MM.1S (cell line): Measurements from ENCODE around the gene SEMA6C.

Source experiments
- DNase-seq: peaks from one replicate; pipeline ENCODE4 v3.0.0-alpha.2; 2015
- H2AFZ ChIP-seq: fragments of 300-600 bp; sonication (generic); 2 replicates; pipeline ENCODE4 v1.6.0; 2016; ENCODE audit warnings: antibody characterized with exemption, low read length
- H3F3A ChIP-seq: fragments of 300-600 bp; sonication (generic); 2 replicates; pipeline ENCODE4 v1.6.1; 2016; ENCODE audit warnings: mild to moderate bottlenecking, antibody characterized with exemption, low read length, moderate library complexity, mixed read lengths; ENCODE audit not compliant: insufficient read depth
- H3K27ac ChIP-seq: fragments of 300-600 bp; sonication (generic); 2 replicates; pipeline ENCODE4 v1.5.1; 2016; ENCODE audit warnings: mild to moderate bottlenecking, low read length
- H3K27me3 ChIP-seq: fragments of 300-600 bp; sonication (generic); replicated peaks from 2 replicates; pipeline ENCODE4 v1.6.0; 2016; ENCODE audit warnings: low read length; ENCODE audit not compliant: insufficient read depth
- H3K36me3 ChIP-seq: fragments of 300-600 bp; sonication (generic); replicated peaks from 2 replicates; pipeline ENCODE4 v1.6.1; 2016; ENCODE audit warnings: mild to moderate bottlenecking, low read length, mixed read lengths; ENCODE audit not compliant: insufficient read depth
- H3K4me1 ChIP-seq: fragments of 300-600 bp; sonication (generic); 2 replicates; pipeline ENCODE4 v1.6.1; 2016; ENCODE audit warnings: low read length, mixed read lengths
- H3K4me2 ChIP-seq: fragments of 300-600 bp; sonication (generic); 2 replicates; pipeline ENCODE4 v1.6.0; 2016; ENCODE audit warnings: low read depth, low read length
- H3K4me3 ChIP-seq: fragments of 300-600 bp; sonication (generic); 2 replicates; pipeline ENCODE4 v1.5.1; 2016; ENCODE audit warnings: low read length, mixed read lengths
- H3K79me2 ChIP-seq: fragments of 300-600 bp; sonication (generic); 2 replicates; pipeline ENCODE4 v1.6.1; 2016; ENCODE audit warnings: mixed run types, low read length, mixed read lengths
- H3K9ac ChIP-seq: fragments of 300-600 bp; sonication (generic); 2 replicates; pipeline ENCODE4 v1.6.1; 2016; ENCODE audit warnings: low read length, mixed read lengths
- H3K9me2 ChIP-seq: fragments of 300-600 bp; sonication (generic); replicated peaks from 2 replicates; pipeline ENCODE4 v1.6.1; 2016; ENCODE audit warnings: mild to moderate bottlenecking, low read length, mixed read lengths; ENCODE audit not compliant: insufficient read depth
- H3K9me3 ChIP-seq: fragments of 300-600 bp; sonication (generic); replicated peaks from 2 replicates; pipeline ENCODE4 v1.6.1; 2016; ENCODE audit warnings: mild to moderate bottlenecking, low read length, mixed read lengths; ENCODE audit not compliant: insufficient read depth
- H4K20me1 ChIP-seq: fragments of 300-600 bp; sonication (generic); 2 replicates; pipeline ENCODE4 v1.6.1; 2016; ENCODE audit warnings: mild to moderate bottlenecking, low read length, moderate library complexity, mixed read lengths; ENCODE audit not compliant: insufficient read depth
- CTCF ChIP-seq: fragments of 300-600 bp; sonication (generic); IDR thresholded peaks from 2 replicates; pipeline ENCODE4 v1.5.1; 2016; ENCODE audit warnings: antibody characterized with exemption, low read length, mixed read lengths
- EZH2 ChIP-seq: fragments of 300-600 bp; sonication (generic); optimal IDR thresholded peaks from 2 replicates; pipeline ENCODE3; 2017; ENCODE audit warnings: low read depth, mild to moderate bottlenecking, antibody characterized with exemption, low read length, mixed read lengths
- EZH2phosphoT487 ChIP-seq: fragments of 300-600 bp; sonication (generic); IDR thresholded peaks from 2 replicates; pipeline ENCODE4 v1.6.1; 2018; ENCODE audit warnings: antibody characterized with exemption, low read length

SEMA6C gene

GRCh38 chr1:151156515-151156819 lies 10.0 kb upstream of the SEMA6C start, which contains the start of gene TNFAIP8L2:
Gene TNFAIP8L2 (plus strand): TSS chr1:151156649. CDS start chr1:151158698, 2,049 bp downstream.
- H3K4me2 ChIP-seq: no peak within 1 kb of the TSS
- no peaks in the 10 kb centered on the region for H3K4me1 ChIP-seq
- H3K27ac ChIP-seq: no peak within 1 kb of the TSS
- no peak for DNase-seq
- no peaks in the 10 kb centered on the region for H3F3A ChIP-seq
- H3K4me3 ChIP-seq: no peak within 1 kb of the TSS
- no peaks in the 10 kb centered on the region for H3K36me3 ChIP-seq
- no peak within 1 kb of the TSS for H2AFZ ChIP-seq
- H3K9me2 ChIP-seq: no peaks in the 10 kb centered on the region
- no peaks in the 10 kb centered on the region for H4K20me1 ChIP-seq
- no peaks in the 10 kb centered on the region for H3K9me3 ChIP-seq
- TF ChIP-seq EZH2phosphoT487 (no peak), EZH2 (no peak), CTCF (no peak)
- no peaks in the 10 kb centered on the region for H3K27me3 ChIP-seq
- no peak within 1 kb of the TSS for H3K9ac ChIP-seq
- H3K79me2 ChIP-seq: no peaks in the 10 kb centered on the region

GRCh38 chr1:151147665-151148064 lies 1.2 kb upstream of the SEMA6C start:
- Histone ChIP-seq H4K20me1 (no peaks in the 10 kb centered on the region), H3K79me2 (no peaks in the 10 kb centered on the region), H3K4me2 (peak overlapping the region; percentile 100; the same call in 1 of the 2 replicates), H2AFZ (no peak overlapping the region), H3K4me1 (peaks cover 8% of the 10 kb centered on the region; the same call in 1 of the 2 replicates), H3K9me3 (no peaks in the 10 kb centered on the region), H3K27ac (no peak overlapping the region), H3F3A (no peaks in the 10 kb centered on the region), H3K9me2 (no peaks in the 10 kb centered on the region), H3K36me3 (no peaks in the 10 kb centered on the region), H3K9ac (no peak overlapping the region), H3K27me3 (peaks cover 15% of the 10 kb centered on the region), H3K4me3 (no peak overlapping the region)
- TF ChIP-seq EZH2 (no peak), CTCF (no peak), EZH2phosphoT487 (no peak)
- no peak for DNase-seq

- Histone ChIP-seq H2AFZ (peak overlapping the region; percentile 99), H3K4me1 (peaks cover 8% of the 10 kb centered on the region; the same call in 1 of the 2 replicates), H3K9ac (peak overlapping the region; percentile 56; the same call in 1 of the 2 replicates), H4K20me1 (no peaks in the 10 kb centered on the region), H3K4me3 (peak overlapping the region; percentile 96), H3K36me3 (no peaks in the 10 kb centered on the region), H3K27ac (no peak overlapping the region), H3F3A (no peaks in the 10 kb centered on the region), H3K4me2 (peak overlapping the region; percentile 100), H3K79me2 (no peaks in the 10 kb centered on the region), H3K27me3 (peaks cover 15% of the 10 kb centered on the region), H3K9me2 (no peaks in the 10 kb centered on the region), H3K9me3 (no peaks in the 10 kb centered on the region)
- TF ChIP-seq EZH2 (no peak), CTCF (no peak), EZH2phosphoT487 (no peak)
- no peak for DNase-seq
Observed at GRCh38 chr1:151147132-151147503, 687 bp upstream of the SEMA6C start.
